ENCODE measurements around the gene COL9A1.

DNA sequence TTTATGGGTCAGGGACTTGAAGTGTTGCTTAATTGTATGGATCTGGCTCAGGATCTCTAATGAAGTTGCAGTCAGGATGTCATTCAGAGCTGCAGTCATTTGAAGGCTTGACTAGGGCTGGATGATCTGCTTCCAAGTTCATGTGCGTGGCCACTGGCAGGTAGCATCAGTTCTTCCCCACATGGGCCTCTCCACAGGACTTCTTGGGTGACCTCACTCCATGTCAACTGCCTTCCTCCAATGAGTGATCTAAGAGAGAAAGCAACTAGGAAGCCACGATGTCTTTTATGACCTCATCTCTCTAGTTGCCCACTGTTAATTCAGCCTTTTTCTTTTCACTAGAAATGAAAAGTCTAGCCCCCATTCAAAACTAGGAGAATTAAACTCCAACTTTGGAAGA, 104.1 kb downstream of the COL9A1 start:
- TF ChIP-seq, protein P1, sequence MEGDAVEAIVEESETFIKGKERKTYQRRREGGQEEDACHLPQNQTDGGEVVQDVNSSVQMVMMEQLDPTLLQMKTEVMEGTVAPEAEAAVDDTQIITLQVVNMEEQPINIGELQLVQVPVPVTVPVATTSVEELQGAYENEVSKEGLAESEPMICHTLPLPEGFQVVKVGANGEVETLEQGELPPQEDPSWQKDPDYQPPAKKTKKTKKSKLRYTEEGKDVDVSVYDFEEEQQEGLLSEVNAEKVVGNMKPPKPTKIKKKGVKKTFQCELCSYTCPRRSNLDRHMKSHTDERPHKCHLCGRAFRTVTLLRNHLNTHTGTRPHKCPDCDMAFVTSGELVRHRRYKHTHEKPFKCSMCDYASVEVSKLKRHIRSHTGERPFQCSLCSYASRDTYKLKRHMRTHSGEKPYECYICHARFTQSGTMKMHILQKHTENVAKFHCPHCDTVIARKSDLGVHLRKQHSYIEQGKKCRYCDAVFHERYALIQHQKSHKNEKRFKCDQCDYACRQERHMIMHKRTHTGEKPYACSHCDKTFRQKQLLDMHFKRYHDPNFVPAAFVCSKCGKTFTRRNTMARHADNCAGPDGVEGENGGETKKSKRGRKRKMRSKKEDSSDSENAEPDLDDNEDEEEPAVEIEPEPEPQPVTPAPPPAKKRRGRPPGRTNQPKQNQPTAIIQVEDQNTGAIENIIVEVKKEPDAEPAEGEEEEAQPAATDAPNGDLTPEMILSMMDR (IDR thresholded peaks at IDR 0.05), result no peak
- TF ChIP-seq POLR2A (IDR thresholded peaks at IDR 0.05), result no peak
